ENCODE measurements around the gene ULK2.

DNA sequence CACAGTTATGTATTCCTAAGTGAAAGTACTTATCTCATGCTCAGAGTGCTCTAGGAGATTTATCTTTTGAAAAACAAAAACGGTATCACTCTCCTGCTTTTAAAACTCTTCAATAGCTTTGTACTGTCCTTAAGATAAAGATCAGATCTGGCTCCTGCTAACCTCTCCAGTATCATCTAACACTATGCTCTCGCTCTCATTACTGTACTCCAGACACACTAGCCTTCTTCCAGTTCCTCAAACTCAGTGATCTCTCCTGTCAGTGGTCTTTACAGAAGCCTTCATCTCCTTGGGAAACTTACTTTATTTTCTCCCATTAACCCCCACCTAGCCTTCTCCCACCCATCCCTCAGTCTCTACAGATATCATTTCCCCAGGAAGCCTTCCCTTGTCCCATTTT, 10.1 kb downstream of the ULK2 start:
- TF ChIP-seq CTCF (IDR thresholded peaks at IDR 0.05), result no peak
- TF ChIP-seq POLR2A (IDR thresholded peaks at IDR 0.05), result no peak

Data from testis (tissue), 2 donors.